ENCODE data around the gene DCC.

The DCC gene

GRCh38 chr18:52995875-52996274 is 655.9 kb downstream of the DCC start:
- no peak for TF ChIP-seq CTCF (IDR thresholded peaks at IDR 0.05)
- DNase-seq (ENCODE audit: low spot score): no peak
- Histone ChIP-seq H3K4me3 (no peak overlapping the region), H3K27ac (no peak overlapping the region)

DNA sequence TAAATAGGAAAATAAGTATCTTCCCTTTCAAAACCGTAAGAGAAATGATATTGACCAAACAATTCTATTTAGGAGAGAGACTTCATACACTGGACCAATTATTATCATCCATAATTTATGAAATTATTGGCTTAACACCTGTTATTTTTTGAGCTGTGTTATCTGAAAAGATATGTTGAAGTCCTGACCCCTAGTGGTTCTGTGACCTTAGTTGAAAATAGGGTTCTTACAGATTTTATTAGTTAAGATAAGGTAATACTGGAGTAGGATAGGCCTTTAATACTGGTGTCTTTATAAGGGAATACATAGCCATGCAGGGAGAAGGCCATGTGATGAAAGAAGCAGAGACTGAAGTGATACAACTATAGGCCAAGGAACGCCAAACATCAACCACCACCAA is 659.6 kb downstream of the DCC start:
- no peak for TF ChIP-seq CTCF (IDR thresholded peaks at IDR 0.05)
- no peak overlapping the region for H3K4me3 ChIP-seq
- no peak overlapping the region for H3K27ac ChIP-seq
- no peak for DNase-seq (ENCODE audit: low spot score)

- no peak overlapping the region for H3K27ac ChIP-seq
- no peak for TF ChIP-seq CTCF (IDR thresholded peaks at IDR 0.05)
- DNase-seq (ENCODE audit: low spot score): no peak
- no peak overlapping the region for H3K4me3 ChIP-seq
These were observed 664.8 kb downstream of the DCC start for GRCh38 chr18:53004798-53005197.

DNA sequence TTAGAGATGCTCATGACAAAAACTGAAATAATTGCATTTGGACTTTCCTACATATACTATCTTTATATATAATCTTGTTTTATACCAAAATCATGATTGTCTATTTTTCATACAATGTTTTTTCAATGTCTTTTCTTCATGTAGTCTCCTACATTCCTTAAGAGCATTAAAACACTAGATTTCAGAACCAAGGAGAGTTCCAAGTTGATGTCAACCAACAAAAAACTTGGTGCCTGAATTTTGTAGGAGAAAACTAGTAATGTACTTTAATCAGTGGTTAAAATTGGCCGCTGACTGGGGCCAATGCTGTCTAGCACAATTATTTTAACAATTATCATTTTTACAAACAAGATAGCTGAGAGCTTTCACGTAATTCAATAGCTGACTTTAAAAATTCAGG is 678.8 kb downstream of the DCC start:
- Histone ChIP-seq H3K4me3 (no peak overlapping the region), H3K27ac (no peak overlapping the region)
- no peak for DNase-seq (ENCODE audit: low spot score)
- TF ChIP-seq CTCF (IDR thresholded peaks at IDR 0.05): no peak

DNA sequence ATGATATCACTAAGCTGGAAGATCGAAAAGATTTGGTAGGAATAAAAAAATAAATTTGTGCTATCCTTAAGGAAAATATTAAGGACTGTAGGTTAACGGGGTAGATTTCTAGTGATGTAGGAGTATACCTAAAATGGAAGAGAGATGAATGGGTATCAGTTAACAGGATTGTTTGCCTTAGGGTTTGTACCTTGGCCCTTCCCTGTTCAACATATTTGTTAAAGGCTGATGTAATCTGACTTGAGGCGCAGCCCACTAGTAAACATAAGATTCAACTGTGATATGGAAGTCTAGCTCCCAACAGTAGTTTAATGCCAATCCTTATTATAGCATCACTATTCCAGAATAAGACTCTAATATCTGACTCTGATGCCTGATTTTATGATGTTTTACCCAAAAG is 685.2 kb downstream of the DCC start:
- no peak for DNase-seq (ENCODE audit: low spot score)
- H3K27ac ChIP-seq: no peak overlapping the region
- H3K4me3 ChIP-seq: no peak overlapping the region
- TF ChIP-seq CTCF (IDR thresholded peaks at IDR 0.05): no peak

DNA sequence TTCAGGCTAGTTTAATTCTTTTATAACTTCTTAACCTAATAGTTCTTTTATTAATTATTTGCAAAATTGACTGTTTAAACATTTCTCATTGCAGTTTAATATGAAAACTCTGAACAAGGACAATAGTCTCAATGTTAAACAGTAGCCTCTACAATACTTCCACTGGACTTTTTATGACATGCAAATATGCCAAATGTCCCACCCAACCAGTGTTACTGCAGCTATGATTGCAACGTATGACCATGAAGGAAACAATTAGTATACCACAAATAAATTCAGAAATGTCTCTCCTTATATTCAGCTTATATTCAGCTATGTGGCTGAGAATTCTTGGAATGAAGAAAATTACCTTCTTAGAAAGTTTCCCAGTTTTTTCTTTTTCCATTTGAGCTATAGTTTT is 688.6 kb downstream of the DCC start:
- TF ChIP-seq CTCF (IDR thresholded peaks at IDR 0.05): no peak
- Histone ChIP-seq H3K27ac (no peak overlapping the region), H3K4me3 (no peak overlapping the region)
- no peak for DNase-seq (ENCODE audit: low spot score)

- Histone ChIP-seq H3K4me3 (no peak overlapping the region), H3K27ac (no peak overlapping the region)
- no peak for TF ChIP-seq CTCF (IDR thresholded peaks at IDR 0.05)
- no peak for DNase-seq (ENCODE audit: low spot score)
These were observed 693.1 kb downstream of the DCC start for GRCh38 chr18:53033128-53033527.
